Caco-2 (cell line): ENCODE measurements around the gene RIMOC1. TPM values are rescaled to one million over a fixed set of nuclear protein-coding genes. Genes with fewer than 3 reads are reported as not detected.

ENCODE experiments used
- BruUV-seq: library from RNA; stranded (reverse); fragments of 400-500 nt; replicated peaks from 2 replicates; lab custom pipeline; 2021; lab: Mats Ljungman, UMichigan
- CTCF ChIA-PET: fragments of 300-600 bp; sonication (Branson Sonifier 250); formaldehyde crosslinking; loops from one replicate; lab custom pipeline; 2022; ENCODE audit warnings: antibody characterized with exemption; lab: Charles Lee
- POLR2A ChIA-PET: fragments of 300-600 bp; sonication (Branson Sonifier 250); formaldehyde crosslinking; loops from one replicate; lab custom pipeline; 2022; ENCODE audit warnings: antibody characterized with exemption; lab: Charles Lee
- DNase-seq, 2 experiments: peaks; one replicate each; pipeline versions ENCODE4 v3.0.0 to v3.0.0-alpha.2; 2020 to 2022
- H3K27me3 ChIP-seq: replicated peaks from 2 replicates; pipeline ENCODE4 v1.6.0; 2011; ENCODE audit warnings: low read length; ENCODE audit not compliant: control insufficient read depth, insufficient read depth
- H3K36me3 ChIP-seq: 2 replicates; pipeline ENCODE4 v1.5.1; 2011; ENCODE audit warnings: low read length; ENCODE audit not compliant: control insufficient read depth, insufficient read depth
- H3K4me1 ChIP-seq: fragments of 250-450 bp; sonication (Bioruptor Pico); 2 replicates; pipeline ENCODE4 v1.5.1; 2020; ENCODE audit warnings: mild to moderate bottlenecking
- H3K4me3 ChIP-seq: 2 replicates; pipeline ENCODE4 v1.5.1; 2011; ENCODE audit warnings: low read depth, mild to moderate bottlenecking, control low read depth, low read length
- H3K9me3 ChIP-seq: fragments of 250-450 bp; sonication (Bioruptor Pico); 2 replicates; pipeline ENCODE4 v1.5.1; 2020; ENCODE audit warnings: mild to moderate bottlenecking, moderate library complexity
- H3K27ac Mint-ChIP-seq: one replicate; pipeline ENCODE4 v1.8.0; 2022; ENCODE audit warnings: mixed read lengths; ENCODE audit not compliant: unreplicated experiment
- H3K27me3 Mint-ChIP-seq: one replicate; pipeline ENCODE4 v1.8.0; 2022; ENCODE audit warnings: mixed read lengths; ENCODE audit not compliant: insufficient read depth, unreplicated experiment
- H3K36me3 Mint-ChIP-seq: one replicate; pipeline ENCODE4 v1.8.0; 2022; ENCODE audit warnings: mild to moderate bottlenecking, mixed read lengths; ENCODE audit not compliant: insufficient read depth, unreplicated experiment
- H3K4me1 Mint-ChIP-seq: one replicate; pipeline ENCODE4 v1.8.0; 2022; ENCODE audit warnings: low read depth, mixed read lengths; ENCODE audit not compliant: unreplicated experiment
- H3K4me3 Mint-ChIP-seq: one replicate; pipeline ENCODE4 v1.8.0; 2022; ENCODE audit warnings: mild to moderate bottlenecking, moderate library complexity, mixed read lengths; ENCODE audit not compliant: unreplicated experiment
- H3K9me3 Mint-ChIP-seq: one replicate; pipeline ENCODE4 v1.8.0; 2022; ENCODE audit warnings: mixed read lengths; ENCODE audit not compliant: unreplicated experiment
- CTCF ChIP-seq, 2 experiments: fragments of 200-600 bp in 1 of 2; IDR thresholded peaks; 1 replicate in 1 of 2; 2 replicates in 1 of 2; pipeline versions ENCODE4 v1.5.1 to v1.8.0; 2011 to 2022; ENCODE audit warnings: antibody characterized with exemption in 1 of 2, control low read depth in 1 of 2, inconsistent platforms in 1 of 2, low read depth in 1 of 2, low read length in 1 of 2, mild to moderate bottlenecking in 1 of 2, moderate library complexity in 1 of 2; ENCODE audit not compliant: insufficient read depth in 1 of 2, severe bottlenecking in 1 of 2, unreplicated experiment in 1 of 2
- intact Hi-C: fragments of 100-400 bp; cut with micrococcal nuclease; formaldehyde crosslinking; loops from one replicate; pipeline ENCODE4 v1.10.0; 2022; ENCODE audit not compliant: unreplicated experiment
- total RNA-seq: library from RNA; stranded (reverse); gene quantifications from 2 replicates; pipeline ENCODE4 v1.2.3, GENCODE V29; 2022

RIMOC1 gene
- total RNA-seq, 1 experiment from 2014 or later: 30.2 TPM

- intact Hi-C loops: no loop called here
- Mint-ChIP-seq H3K4me1 (no peaks in the 10 kb centered on the region), H3K27ac (no peak overlapping the region), H3K27me3 (no peaks in the 10 kb centered on the region), H3K4me3 (no peak overlapping the region), H3K36me3 (no peaks in the 10 kb centered on the region), H3K9me3 (no peaks in the 10 kb centered on the region)
- no peak for TF ChIP-seq CTCF (IDR thresholded peaks at IDR 0.05; ENCODE audit: insufficient read depth in 1 of 2, low read depth in 1 of 2, low read length in 1 of 2, severe bottlenecking in 1 of 2, unreplicated experiment in 1 of 2)
- no peaks in the 10 kb centered on the region for H3K36me3 ChIP-seq
- ChIA-PET CTCF (no interaction called here), POLR2A (interaction anchor here (1.0 kb wide), 1 partner anchor 28 kb away, joined by 3 read pairs; the partner anchor contains the start of gene RIMOC1)
- no peak for DNase-seq
- H3K4me1 ChIP-seq: peaks cover 6% of the 10 kb centered on the region; the same call in 1 of the 2 replicates
- no peak overlapping the region for H3K4me3 ChIP-seq
- BruUV-seq: no TSS peak
- no peaks in the 10 kb centered on the region for H3K9me3 ChIP-seq
- H3K27me3 ChIP-seq: no peaks in the 10 kb centered on the region
These were observed 27.5 kb upstream of the RIMOC1 start for GRCh38 chr5:41876678-41877077.

- Mint-ChIP-seq H3K4me3 (no peak overlapping the region), H3K4me1 (no peaks in the 10 kb centered on the region), H3K9me3 (no peaks in the 10 kb centered on the region), H3K27me3 (no peaks in the 10 kb centered on the region), H3K27ac (no peak overlapping the region), H3K36me3 (no peaks in the 10 kb centered on the region)
- intact Hi-C loops: no loop called here
- DNase-seq: no peak
- H3K9me3 ChIP-seq: no peaks in the 10 kb centered on the region
- H3K4me3 ChIP-seq: no peak overlapping the region
- no peak for TF ChIP-seq CTCF (IDR thresholded peaks at IDR 0.05; ENCODE audit: insufficient read depth in 1 of 2, low read depth in 1 of 2, low read length in 1 of 2, severe bottlenecking in 1 of 2, unreplicated experiment in 1 of 2)
- no TSS peak for BruUV-seq
- ChIA-PET CTCF (no interaction called here), POLR2A (no interaction called here)
- peaks cover 6% of the 10 kb centered on the region; the same call in 1 of the 2 replicates for H3K4me1 ChIP-seq
- no peaks in the 10 kb centered on the region for H3K27me3 ChIP-seq
- no peaks in the 10 kb centered on the region for H3K36me3 ChIP-seq
These were observed 26.7 kb upstream of the RIMOC1 start for GRCh38 chr5:41877408-41877807.

GRCh38 chr5:41878173-41878572 lies 26.0 kb upstream of the RIMOC1 start:
- no peak for DNase-seq
- Histone ChIP-seq H3K4me1 (peaks cover 6% of the 10 kb centered on the region; the same call in 1 of the 2 replicates), H3K9me3 (no peaks in the 10 kb centered on the region), H3K36me3 (no peaks in the 10 kb centered on the region), H3K4me3 (no peak overlapping the region), H3K27me3 (no peaks in the 10 kb centered on the region)
- TF ChIP-seq CTCF (IDR thresholded peaks at IDR 0.05; ENCODE audit: insufficient read depth in 1 of 2, low read depth in 1 of 2, low read length in 1 of 2, severe bottlenecking in 1 of 2, unreplicated experiment in 1 of 2): no peak
- H3K27ac Mint-ChIP-seq: no peak overlapping the region
- no TSS peak for BruUV-seq
- no peaks in the 10 kb centered on the region for H3K9me3 Mint-ChIP-seq
- intact Hi-C loops: no loop called here
- ChIA-PET CTCF (no interaction called here), POLR2A (no interaction called here)
- no peaks in the 10 kb centered on the region for H3K36me3 Mint-ChIP-seq
- no peak overlapping the region for H3K4me3 Mint-ChIP-seq
- no peaks in the 10 kb centered on the region for H3K4me1 Mint-ChIP-seq
- no peaks in the 10 kb centered on the region for H3K27me3 Mint-ChIP-seq
